ENCODE data around the gene RPRML.

DNA sequence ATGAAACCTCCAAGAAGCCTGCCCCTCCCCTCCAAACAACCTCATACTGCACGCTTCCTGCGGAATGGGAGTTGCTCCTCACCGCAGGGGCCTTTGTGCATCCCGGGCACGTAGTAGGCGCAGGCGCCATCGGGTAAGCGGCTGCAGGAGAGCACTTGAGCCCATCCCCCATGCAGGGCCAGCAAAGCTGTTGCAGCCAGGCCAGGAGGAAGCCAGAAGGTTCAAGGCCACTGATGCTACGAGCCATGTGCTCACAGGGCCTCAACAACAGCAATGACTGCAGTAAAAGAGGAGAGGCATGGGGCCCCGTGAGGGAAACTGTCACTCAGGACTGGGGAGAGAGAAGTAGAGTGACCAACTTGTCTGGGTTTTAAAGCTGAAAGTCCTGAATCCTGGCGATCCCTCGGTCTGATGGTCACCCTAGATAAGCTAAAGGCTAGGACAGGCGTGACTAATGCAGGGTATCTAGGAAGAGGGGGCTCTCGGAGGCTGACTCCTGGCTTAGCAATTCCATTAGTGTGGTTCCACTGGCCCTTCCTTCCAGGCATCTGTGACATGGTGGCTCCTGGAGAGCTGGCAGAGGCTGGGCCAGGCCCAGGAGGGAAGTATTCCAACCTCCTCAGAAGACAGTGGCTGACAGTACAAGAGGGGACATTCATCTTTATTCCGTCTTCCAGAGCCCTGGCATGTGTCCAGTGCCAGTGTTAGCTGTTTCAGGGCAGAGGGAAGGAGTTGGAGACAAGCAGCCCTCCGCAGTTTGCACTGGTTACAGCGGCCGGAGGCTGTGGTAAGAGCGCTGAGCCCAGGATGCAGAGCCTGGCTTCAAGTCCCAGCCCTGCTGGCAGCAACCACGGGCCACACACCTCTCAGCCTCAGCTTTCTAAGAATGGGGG, 35.3 kb downstream of the RPRML start:
- TF ChIP-seq POLR2A (IDR thresholded peaks at IDR 0.05; ENCODE audit: low read depth, low read length), result peak; percentile 46; the same call in 1 of the 2 replicates
- no peak for TF ChIP-seq POLR2AphosphoS5 (IDR thresholded peaks at IDR 0.05; ENCODE audit: low read depth, low read length)

Measured in GM12891 (cell line).